Skeletal muscle cell (primary cell): ENCODE measurements around the gene LMO1.

Source experiments
- DNase-seq: peaks from one replicate; pipeline ENCODE4 v3.0.0-alpha.2; 2010; ENCODE audit warnings: low read depth
- H3K4me3 ChIP-seq: 2 replicates; pipeline ENCODE4 v1.5.1; 2011; ENCODE audit warnings: low read depth, mild to moderate bottlenecking, control low read depth, low read length, moderate library complexity

LMO1 gene

DNA sequence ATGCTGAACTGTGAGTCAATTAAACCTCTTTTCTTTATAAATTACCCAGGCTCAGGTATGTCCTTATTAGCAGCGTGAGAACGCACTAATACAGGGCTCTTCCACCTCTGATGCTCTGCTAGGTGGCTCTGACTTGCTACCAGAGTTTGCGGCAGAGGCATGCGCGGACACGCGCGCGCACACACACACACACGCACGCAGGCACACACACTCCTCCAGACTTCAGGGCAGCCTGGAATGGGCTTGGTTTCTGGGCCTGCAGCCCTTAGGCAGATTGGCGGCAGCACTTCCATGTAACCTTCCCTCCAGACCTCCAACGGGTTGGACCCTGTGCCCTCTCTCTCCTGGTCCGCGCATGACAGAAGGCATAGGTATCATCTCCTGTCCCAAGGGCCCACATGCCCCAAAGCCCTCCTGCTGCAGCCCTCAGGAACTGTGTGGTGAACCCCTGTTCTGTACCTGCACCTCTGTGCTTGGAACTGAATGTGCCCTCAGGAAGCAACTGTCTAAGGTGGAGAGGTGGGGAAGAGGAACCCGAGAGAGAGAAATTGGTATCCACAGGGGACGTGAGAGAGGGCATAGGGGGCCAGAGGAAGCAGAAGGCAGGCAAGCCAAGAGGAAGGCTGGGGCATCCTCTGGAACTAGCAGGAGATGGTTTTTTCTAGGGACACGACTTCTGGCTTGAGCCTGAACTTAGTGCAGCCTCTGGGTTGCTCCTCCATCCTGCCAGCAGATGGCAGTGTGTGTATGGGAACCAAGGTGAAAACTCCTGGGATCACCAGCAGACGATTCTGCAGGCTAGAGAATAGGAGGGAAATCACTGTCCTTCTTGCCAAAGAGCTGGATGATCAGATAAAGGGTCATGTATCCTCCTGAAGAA, 71.4 kb downstream of the LMO1 start:
- peak; percentile 29 for DNase-seq
- H3K4me3 ChIP-seq, result no peak overlapping the region

- H3K4me3 ChIP-seq, result no peak overlapping the region
Observed at GRCh38 chr11:8190431-8190830, 73.2 kb downstream of the LMO1 start.

GRCh38 chr11:8186429-8186828, 77.2 kb downstream of the LMO1 start:
- no peak overlapping the region for H3K4me3 ChIP-seq
- no peak for DNase-seq

More at GRCh38 chr11:8190431-8190830, 73.2 kb downstream of the LMO1 start:
- no peak for DNase-seq

DNA sequence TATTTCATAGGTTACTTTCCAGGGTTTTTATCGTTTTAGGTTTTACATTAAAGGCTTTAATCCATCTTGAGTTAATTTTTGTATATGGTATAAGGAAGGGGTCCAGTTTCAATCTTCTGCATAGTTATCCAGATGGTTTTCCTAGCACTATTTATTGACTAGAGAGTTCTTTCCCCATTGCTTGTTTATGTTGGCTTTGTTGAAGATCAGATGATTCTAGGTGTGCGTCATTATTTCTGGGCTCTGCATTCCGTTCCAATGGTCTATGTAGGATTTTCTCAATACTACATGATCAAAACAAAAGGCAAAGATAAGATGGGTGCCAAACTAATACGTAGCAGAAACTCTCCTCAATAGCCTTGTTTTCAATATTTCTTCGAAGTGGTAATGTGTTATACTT, 80.6 kb downstream of the LMO1 start:
- DNase-seq, result no peak
- no peak overlapping the region for H3K4me3 ChIP-seq

DNA sequence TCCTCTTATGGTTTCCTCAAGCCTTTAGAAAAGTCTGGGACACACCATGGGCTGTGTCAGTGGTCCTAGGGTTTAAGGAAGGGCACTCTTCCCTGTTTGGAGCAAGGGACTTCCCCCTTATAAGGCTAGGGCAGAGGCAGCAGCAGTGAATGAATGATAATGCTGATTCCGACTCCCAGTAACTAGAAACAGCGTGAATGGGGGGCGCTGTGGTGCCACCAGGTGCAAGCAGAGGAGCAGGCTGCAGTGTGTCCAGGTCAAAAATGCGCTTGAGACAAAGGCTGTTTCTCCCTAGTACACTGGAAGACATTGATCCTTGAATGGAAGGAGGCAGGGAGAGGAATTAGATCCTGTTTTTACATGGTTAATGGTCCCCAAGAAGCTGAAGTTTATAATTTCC, 83.2 kb downstream of the LMO1 start:
- no peak overlapping the region for H3K4me3 ChIP-seq
- DNase-seq, result no peak

DNA sequence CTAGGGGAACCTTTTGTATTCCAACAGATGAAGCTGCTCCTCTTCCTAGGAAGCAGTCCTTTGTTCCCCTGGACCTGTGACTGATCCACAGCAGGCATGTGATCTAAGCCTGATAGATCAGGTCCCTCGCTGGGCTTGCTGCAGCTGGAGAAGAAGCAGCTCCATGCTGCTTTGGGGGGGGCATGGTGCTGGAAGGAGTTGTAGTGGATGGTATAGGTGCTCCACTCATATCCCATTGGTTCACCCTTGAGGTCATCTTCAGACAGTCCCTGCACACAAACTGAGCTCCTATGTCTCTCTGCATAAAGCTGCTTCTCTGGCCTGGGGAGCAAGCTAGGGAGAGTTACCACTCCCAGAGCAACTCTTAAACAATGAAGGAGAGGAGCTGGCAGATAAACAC, 85.4 kb downstream of the LMO1 start:
- DNase-seq, result no peak
- no peak overlapping the region for H3K4me3 ChIP-seq

- no peak overlapping the region for H3K4me3 ChIP-seq
- no peak for DNase-seq
Observed at GRCh38 chr11:8177136-8177535, 86.5 kb downstream of the LMO1 start.
